SK-N-SH (cell line): ENCODE results near the gene ARL5A. TPM values are rescaled to one million over a fixed set of nuclear protein-coding genes. Genes with fewer than 3 reads are reported as not detected.
A peak's percentile ranks its signal among the peaks of the same experiment; 100 is the strongest.

Experiments
- CTCF ChIA-PET: fragments of 300-600, 350-600 bp; formaldehyde crosslinking; extraction: SDS; loops from one replicate; lab custom pipeline; 2021; lab: Yijun Ruan, JAX
- POLR2A ChIA-PET: fragments of 350-600 bp; sonication (Branson Sonifier 250); formaldehyde crosslinking; extraction: SDS; loops from one replicate; lab custom pipeline; 2020; ENCODE audit warnings: antibody characterized with exemption, inconsistent platforms; lab: Yijun Ruan, JAX
- DNase-seq: peaks from one replicate; pipeline ENCODE4 v3.0.0; 2012
- H2AFZ ChIP-seq: fragments of 200-600 bp; sonication (generic); 2 replicates; pipeline ENCODE4 v1.8.1; 2016; ENCODE audit warnings: antibody characterized with exemption, mild to moderate bottlenecking, low read depth
- H3F3A ChIP-seq: fragments of 200-600 bp; sonication (generic); replicated peaks from 2 replicates; pipeline ENCODE3; 2016; ENCODE audit warnings: antibody characterized with exemption, mild to moderate bottlenecking; ENCODE audit not compliant: insufficient read depth
- H3K27ac ChIP-seq, 2 experiments: fragments of 200-500 bp in 1 of 2; fragments of 200-600 bp in 1 of 2; sonication (Bioruptor generic) in 1 of 2; sonication (generic), shearing (Covaris generic) in 1 of 2; 2 replicates each; pipeline versions ENCODE4 v1.5.1 to v1.6.1; 2014 to 2016; ENCODE audit warnings: low read depth in 2 of 2, inconsistent platforms in 1 of 2, low read length in 1 of 2, mild to moderate bottlenecking in 1 of 2, mixed read lengths in 1 of 2
- H3K27me3 ChIP-seq: fragments of 200-600 bp; sonication (generic), shearing (Covaris generic); 2 replicates; pipeline ENCODE4 v1.6.1; 2016; ENCODE audit warnings: mixed run types; ENCODE audit not compliant: insufficient read depth
- H3K36me3 ChIP-seq, 2 experiments: fragments of 200-500 bp in 1 of 2; fragments of 200-600 bp in 1 of 2; sonication (Bioruptor generic) in 1 of 2; sonication (generic) in 1 of 2; replicated peaks in 1 of 2; 2 replicates each; pipeline versions ENCODE3 to v1.5.1; 2014 to 2016; ENCODE audit warnings: low read length in 1 of 2, mild to moderate bottlenecking in 1 of 2; ENCODE audit not compliant: insufficient read depth in 2 of 2, control insufficient read depth in 1 of 2
- H3K4me1 ChIP-seq, 2 experiments: fragments of 200-500 bp in 1 of 2; fragments of 200-600 bp in 1 of 2; sonication (Bioruptor generic) in 1 of 2; sonication (generic), shearing (Covaris generic) in 1 of 2; 2 replicates each; pipeline versions ENCODE4 v1.5.1 to v1.6.1; 2014 to 2016; ENCODE audit warnings: low read depth in 1 of 2, low read length in 1 of 2, mixed run types in 1 of 2; ENCODE audit not compliant: insufficient read depth in 2 of 2, control insufficient read depth in 1 of 2
- H3K4me2 ChIP-seq: fragments of 200-600 bp; sonication (generic), shearing (Covaris generic); 2 replicates; pipeline ENCODE4 v1.6.1; 2017; ENCODE audit warnings: mixed run types
- H3K4me3 ChIP-seq, 2 experiments: fragments of 200-500 bp in 1 of 2; fragments of 200-600 bp in 1 of 2; sonication (Bioruptor generic) in 1 of 2; sonication (generic), shearing (Covaris generic) in 1 of 2; 2 replicates each; pipeline versions ENCODE4 v1.5.1 to v1.8.1; 2014 to 2016; ENCODE audit warnings: low read depth in 2 of 2, inconsistent platforms in 1 of 2, low read length in 1 of 2, mild to moderate bottlenecking in 1 of 2, mixed read lengths in 1 of 2, moderate library complexity in 1 of 2
- H3K79me2 ChIP-seq: fragments of 200-600 bp; sonication (generic); 2 replicates; pipeline ENCODE4 v1.8.1; 2017; ENCODE audit warnings: mild to moderate bottlenecking; ENCODE audit not compliant: insufficient read depth
- H3K9ac ChIP-seq: fragments of 200-600 bp; sonication (generic); 2 replicates; pipeline ENCODE4 v1.6.1; 2017; ENCODE audit warnings: mixed run types
- H3K9me2 ChIP-seq: fragments of 200-600 bp; sonication (generic); 2 replicates; pipeline ENCODE4 v1.6.1; 2017; ENCODE audit warnings: mixed run types
- H3K9me3 ChIP-seq: fragments of 200-600 bp; sonication (generic); 2 replicates; pipeline ENCODE4 v1.6.1; 2017; ENCODE audit warnings: mixed run types, mild to moderate bottlenecking, moderate library complexity
- H4K20me1 ChIP-seq: fragments of 200-600 bp; sonication (generic); 2 replicates; pipeline ENCODE4 v1.6.1; 2017; ENCODE audit warnings: mild to moderate bottlenecking, mixed run types; ENCODE audit not compliant: insufficient read depth
- CHD2 ChIP-seq: fragments of 150-350 bp; IDR thresholded peaks from 2 replicates; pipeline ENCODE4 v1.6.1; 2018; ENCODE audit warnings: low read length; ENCODE audit not compliant: partially characterized antibody
- ELF1 ChIP-seq: IDR thresholded peaks from 2 replicates; pipeline ENCODE4 v1.4.0; 2012
- EZH2phosphoT487 ChIP-seq: fragments of 200-600 bp; sonication (generic); IDR thresholded peaks from 2 replicates; pipeline ENCODE4 v1.6.1; 2017; ENCODE audit warnings: low read depth, mixed run types, mild to moderate bottlenecking, antibody characterized with exemption, moderate library complexity, borderline replicate concordance
- FOSL2 ChIP-seq: IDR thresholded peaks from 2 replicates; pipeline ENCODE4 v1.4.0; 2012; ENCODE audit warnings: low read depth, mild to moderate bottlenecking, moderate library complexity, borderline replicate concordance
- FOXJ3 ChIP-seq: sonication (generic); formaldehyde crosslinking; IDR thresholded peaks from 2 replicates; pipeline ENCODE4 v1.5.1; 2020; ENCODE audit warnings: mild to moderate bottlenecking, missing genetic modification reagents
- GATA2 ChIP-seq: sonication (generic); formaldehyde crosslinking; IDR thresholded peaks from 2 replicates; pipeline ENCODE4 v1.5.0; 2020; ENCODE audit warnings: mild to moderate bottlenecking, missing genetic modification reagents
- JUND ChIP-seq: IDR thresholded peaks from 2 replicates; pipeline ENCODE4 v1.4.0; 2012
- POLR2AphosphoS5 ChIP-seq: IDR thresholded peaks from 2 replicates; pipeline ENCODE4 v1.6.1; 2012; ENCODE audit warnings: low read depth, low read length
- RFX5 ChIP-seq: IDR thresholded peaks from 2 replicates; pipeline ENCODE4 v1.6.1; 2012; ENCODE audit warnings: mild to moderate bottlenecking, improper control_type of control experiment, low read length
- RXRA ChIP-seq: IDR thresholded peaks from 2 replicates; pipeline ENCODE4 v1.4.0; 2012; ENCODE audit warnings: low read depth, mild to moderate bottlenecking, borderline replicate concordance
- SIN3A ChIP-seq: IDR thresholded peaks from 2 replicates; pipeline ENCODE4 v1.6.1; 2012; ENCODE audit warnings: low read depth, mild to moderate bottlenecking, low read length, moderate library complexity, borderline replicate concordance
- TEAD4 ChIP-seq: IDR thresholded peaks from 2 replicates; pipeline ENCODE4 v1.4.0; 2012; ENCODE audit warnings: mild to moderate bottlenecking, borderline replicate concordance; ENCODE audit not compliant: insufficient read depth
- YY1 ChIP-seq: IDR thresholded peaks from 2 replicates; pipeline ENCODE4 v1.4.0; 2012; ENCODE audit warnings: low read depth, mild to moderate bottlenecking
- WGBS: methylation state at CpG from one replicate; pipeline ENCODE4 v1.1.6; 2017; ENCODE audit warnings: low lambda C conversion rate; 5-methylcytosine and 5-hydroxymethylcytosine counted together
- polyA plus RNA-seq, 3 experiments: library from polyadenylated mRNA; depleted of rRNA; stranded (reverse); fragments of >200 nt; gene quantifications; 2 replicates each; pipeline ENCODE4 v1.2.3, GENCODE V29; 2012
- TF ChIP-seq, protein P1 (sequence below): fragments of 150-350 bp; IDR thresholded peaks from 2 replicates; pipeline ENCODE4 v1.6.1; 2017; ENCODE audit warnings: antibody characterized with exemption, low read length, low read depth, borderline replicate concordance
- TF ChIP-seq, protein P2 (sequence below): IDR thresholded peaks from 2 replicates; pipeline ENCODE4 v1.4.0; 2012; ENCODE audit warnings: low read depth, borderline replicate concordance
- TF ChIP-seq, protein P3 (sequence below): IDR thresholded peaks from 2 replicates; pipeline ENCODE4 v1.4.0; 2012; ENCODE audit warnings: low read depth
- TF ChIP-seq, protein P4 (sequence below): IDR thresholded peaks from 2 replicates; pipeline ENCODE4 v1.4.0; 2012; ENCODE audit warnings: low read depth, borderline replicate concordance

ARL5A gene
- polyA plus RNA-seq, 1 of the 3 experiments (the other 2 are of a cell fraction) = 8.2 TPM

DNA sequence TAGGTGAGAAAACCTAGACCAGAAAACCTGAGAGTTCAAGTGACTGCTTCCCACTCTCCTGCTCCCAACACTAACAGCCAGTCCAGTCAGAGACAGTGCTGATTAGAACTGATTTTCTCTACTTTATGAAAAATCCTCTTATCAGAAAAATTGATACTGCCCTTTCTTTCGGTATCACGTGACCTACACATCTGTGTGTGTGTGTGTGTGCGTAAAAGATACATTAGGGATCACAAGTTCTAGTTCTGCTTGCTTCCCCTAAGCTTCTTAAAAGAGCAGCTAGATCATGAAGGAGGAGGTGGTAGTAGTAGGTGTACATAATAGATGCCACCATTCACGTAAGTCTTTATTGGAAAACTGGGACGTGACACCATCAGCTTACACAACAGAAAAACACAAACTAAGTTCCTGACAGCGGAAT is 1.5 kb downstream of the ARL5A start:
- Histone ChIP-seq H3K9me2 (no peaks in the 10 kb centered on the region), H3K4me3 (peak overlapping the region; percentile 84 to 96), H3F3A (peaks cover 10% of the 10 kb centered on the region), H3K9ac (peak overlapping the region; percentile 89; the same call in 1 of the 2 replicates), H3K4me2 (peak overlapping the region; percentile 91), H4K20me1 (peaks cover 49% of the 10 kb centered on the region), H3K27ac (0 out of 4 replicates have a peak overlapping the region, but pooled peaks of 1 of the 2 experiments have one; percentile 0), H3K4me1 (peaks cover 0 to 15% of the 10 kb centered on the region in 2 experiments; a peak in 2 of 4 replicates), H3K27me3 (no peaks in the 10 kb centered on the region), H2AFZ (no peak overlapping the region), H3K79me2 (peaks cover 62% of the 10 kb centered on the region), H3K36me3 (no peaks in the 10 kb centered on the region), H3K9me3 (no peaks in the 10 kb centered on the region)
- 51% methylated on average over 6 of the region's 6 CpGs for WGBS
- DNase-seq = peak; percentile 17
- CTCF ChIA-PET = interaction anchor here (0.7 to 2.5 kb wide), 2 partner anchors 25 to 199 kb away, joined by 3 to 9 read pairs; no protein-coding TSS in a partner anchor
- POLR2A ChIA-PET = no interaction called here
- TF ChIP-seq, protein P1, sequence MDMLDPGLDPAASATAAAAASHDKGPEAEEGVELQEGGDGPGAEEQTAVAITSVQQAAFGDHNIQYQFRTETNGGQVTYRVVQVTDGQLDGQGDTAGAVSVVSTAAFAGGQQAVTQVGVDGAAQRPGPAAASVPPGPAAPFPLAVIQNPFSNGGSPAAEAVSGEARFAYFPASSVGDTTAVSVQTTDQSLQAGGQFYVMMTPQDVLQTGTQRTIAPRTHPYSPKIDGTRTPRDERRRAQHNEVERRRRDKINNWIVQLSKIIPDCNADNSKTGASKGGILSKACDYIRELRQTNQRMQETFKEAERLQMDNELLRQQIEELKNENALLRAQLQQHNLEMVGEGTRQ = peak; percentile 22; the same call in 1 of the 2 replicates
- TF ChIP-seq, protein P2, sequence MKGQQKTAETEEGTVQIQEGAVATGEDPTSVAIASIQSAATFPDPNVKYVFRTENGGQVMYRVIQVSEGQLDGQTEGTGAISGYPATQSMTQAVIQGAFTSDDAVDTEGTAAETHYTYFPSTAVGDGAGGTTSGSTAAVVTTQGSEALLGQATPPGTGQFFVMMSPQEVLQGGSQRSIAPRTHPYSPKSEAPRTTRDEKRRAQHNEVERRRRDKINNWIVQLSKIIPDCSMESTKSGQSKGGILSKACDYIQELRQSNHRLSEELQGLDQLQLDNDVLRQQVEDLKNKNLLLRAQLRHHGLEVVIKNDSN = peak; percentile 62; the same call in 1 of the 2 replicates
- TF ChIP-seq RFX5 = no peak
- TF ChIP-seq, all 33 proteins: peak for 2

DNA sequence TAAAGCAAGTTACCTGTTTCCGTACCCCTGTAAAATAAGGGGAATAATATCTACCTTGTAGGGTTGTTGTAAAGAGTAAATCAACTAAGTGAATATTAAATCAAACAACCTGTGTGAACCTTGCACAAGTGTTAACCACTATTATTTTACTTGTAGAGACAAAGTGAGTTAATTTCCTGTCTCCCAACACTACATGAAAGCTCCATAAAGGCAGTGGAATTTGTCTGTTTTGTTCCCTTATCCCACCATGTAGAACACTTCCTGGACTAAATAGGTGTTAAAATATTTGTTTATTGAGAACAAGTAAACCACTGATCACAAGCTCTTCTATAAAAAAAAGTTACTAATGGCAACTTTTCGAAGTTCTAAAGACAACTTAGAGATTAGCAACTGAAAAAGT is 3.3 kb downstream of the ARL5A start:
- Histone ChIP-seq H3K27ac (no peak overlapping the region), H3K9me2 (no peaks in the 10 kb centered on the region), H3K4me1 (peaks cover 0 to 15% of the 10 kb centered on the region in 2 experiments; a peak in 2 of 4 replicates), H2AFZ (no peak overlapping the region), H3K4me2 (no peak overlapping the region), H3K36me3 (no peaks in the 10 kb centered on the region), H3K27me3 (no peaks in the 10 kb centered on the region), H3K4me3 (no peak overlapping the region), H3K79me2 (peaks cover 80% of the 10 kb centered on the region), H3K9ac (no peak overlapping the region), H3F3A (peaks cover 10% of the 10 kb centered on the region), H3K9me3 (no peaks in the 10 kb centered on the region), H4K20me1 (peaks cover 56% of the 10 kb centered on the region)
- ChIA-PET CTCF (interaction anchor here (1.1 to 1.4 kb wide), 3 partner anchors 17 to 201 kb away, joined by 3 to 5 read pairs (median 4); no protein-coding TSS in a partner anchor), POLR2A (no interaction called here)
- 89% methylated on average over 2 of the region's 2 CpGs for WGBS
- no peak for TF ChIP-seq ELF1
- DNase-seq = no peak

DNA sequence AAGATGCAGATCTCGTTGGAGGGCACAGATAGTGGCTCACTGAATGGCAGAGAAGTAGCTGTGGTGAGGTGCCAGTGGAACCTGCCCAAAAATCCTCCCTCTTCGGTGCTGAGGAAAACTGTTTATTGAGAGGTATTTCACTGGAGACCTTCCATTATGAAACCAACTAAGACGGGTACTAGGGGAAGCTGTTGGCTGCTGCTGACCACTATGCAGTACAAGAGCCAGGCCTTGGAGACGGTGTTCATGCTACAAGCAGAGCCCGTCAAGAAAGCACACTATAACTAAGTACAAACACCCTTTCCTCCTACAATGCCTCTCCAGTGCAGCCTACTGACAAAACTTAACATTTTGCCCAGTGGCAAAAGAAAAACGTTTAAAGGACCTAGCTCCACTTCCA is 4.6 kb downstream of the ARL5A start:
- H3K27me3 ChIP-seq = no peaks in the 10 kb centered on the region
- peaks cover 10% of the 10 kb centered on the region for H3F3A ChIP-seq
- no peak overlapping the region for H3K4me2 ChIP-seq
- no peak overlapping the region for H3K9ac ChIP-seq
- no peak overlapping the region for H3K27ac ChIP-seq
- H3K36me3 ChIP-seq = no peaks in the 10 kb centered on the region
- peaks cover 58% of the 10 kb centered on the region for H4K20me1 ChIP-seq
- H3K9me3 ChIP-seq = no peaks in the 10 kb centered on the region
- no peaks in the 10 kb centered on the region for H3K9me2 ChIP-seq
- H2AFZ ChIP-seq = no peak overlapping the region
- peaks cover 90% of the 10 kb centered on the region for H3K79me2 ChIP-seq
- no peak overlapping the region for H3K4me3 ChIP-seq
- ChIA-PET POLR2A (no interaction called here), CTCF (interaction anchor here (1.1 to 1.5 kb wide), 4 partner anchors 15 to 202 kb away, joined by 3 to 5 read pairs (median 4); no protein-coding TSS in a partner anchor)
- H3K4me1 ChIP-seq = peaks cover 0 to 14% of the 10 kb centered on the region in 2 experiments; a peak in 2 of 4 replicates
- peak; percentile 5 for DNase-seq
- WGBS = 69% methylated on average over 6 of the region's 6 CpGs
- no peak for TF ChIP-seq FOSL2
- TF ChIP-seq GATA2 (CRISPR knock-in tag) = no peak
- TF ChIP-seq, protein P3, sequence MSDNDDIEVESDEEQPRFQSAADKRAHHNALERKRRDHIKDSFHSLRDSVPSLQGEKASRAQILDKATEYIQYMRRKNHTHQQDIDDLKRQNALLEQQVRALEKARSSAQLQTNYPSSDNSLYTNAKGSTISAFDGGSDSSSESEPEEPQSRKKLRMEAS = no peak
- no peak for TF ChIP-seq EZH2phosphoT487
- no peak for TF ChIP-seq JUND
- no peak for TF ChIP-seq TEAD4
- no peak for TF ChIP-seq CHD2
- no peak for TF ChIP-seq POLR2AphosphoS5
- TF ChIP-seq SIN3A = no peak
- TF ChIP-seq, protein P4, sequence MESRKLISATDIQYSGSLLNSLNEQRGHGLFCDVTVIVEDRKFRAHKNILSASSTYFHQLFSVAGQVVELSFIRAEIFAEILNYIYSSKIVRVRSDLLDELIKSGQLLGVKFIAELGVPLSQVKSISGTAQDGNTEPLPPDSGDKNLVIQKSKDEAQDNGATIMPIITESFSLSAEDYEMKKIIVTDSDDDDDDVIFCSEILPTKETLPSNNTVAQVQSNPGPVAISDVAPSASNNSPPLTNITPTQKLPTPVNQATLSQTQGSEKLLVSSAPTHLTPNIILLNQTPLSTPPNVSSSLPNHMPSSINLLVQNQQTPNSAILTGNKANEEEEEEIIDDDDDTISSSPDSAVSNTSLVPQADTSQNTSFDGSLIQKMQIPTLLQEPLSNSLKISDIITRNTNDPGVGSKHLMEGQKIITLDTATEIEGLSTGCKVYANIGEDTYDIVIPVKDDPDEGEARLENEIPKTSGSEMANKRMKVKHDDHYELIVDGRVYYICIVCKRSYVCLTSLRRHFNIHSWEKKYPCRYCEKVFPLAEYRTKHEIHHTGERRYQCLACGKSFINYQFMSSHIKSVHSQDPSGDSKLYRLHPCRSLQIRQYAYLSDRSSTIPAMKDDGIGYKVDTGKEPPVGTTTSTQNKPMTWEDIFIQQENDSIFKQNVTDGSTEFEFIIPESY = no peak
- TF ChIP-seq YY1 = no peak
- no peak for TF ChIP-seq FOXJ3 (CRISPR knock-in tag)
- no peak for TF ChIP-seq RXRA
- TF ChIP-seq, protein P2 = no peak
